Stimulated activated CD8-positive, alpha-beta memory T cell treated with anti-CD3 and anti-CD28 coated beads, Interleukin-12 subunit alpha, Interleukin-12 subunit beta, amount 100 ng/mL, for 24 hours (primary cell): Measurements from ENCODE around the gene CORO7.
A peak's percentile ranks its signal among the peaks of the same experiment; 100 is the strongest.
"Not testable (repeated sequence)": the region's sequence is repeated elsewhere in the genome, so short reads cannot be mapped to it uniquely, and the experiment has no call there.

Experiments used
- DNase-seq: peaks from one replicate; pipeline ENCODE4 v3.0.0-alpha.2; 2020; ENCODE audit errors: extremely low read depth

CORO7 gene

DNA sequence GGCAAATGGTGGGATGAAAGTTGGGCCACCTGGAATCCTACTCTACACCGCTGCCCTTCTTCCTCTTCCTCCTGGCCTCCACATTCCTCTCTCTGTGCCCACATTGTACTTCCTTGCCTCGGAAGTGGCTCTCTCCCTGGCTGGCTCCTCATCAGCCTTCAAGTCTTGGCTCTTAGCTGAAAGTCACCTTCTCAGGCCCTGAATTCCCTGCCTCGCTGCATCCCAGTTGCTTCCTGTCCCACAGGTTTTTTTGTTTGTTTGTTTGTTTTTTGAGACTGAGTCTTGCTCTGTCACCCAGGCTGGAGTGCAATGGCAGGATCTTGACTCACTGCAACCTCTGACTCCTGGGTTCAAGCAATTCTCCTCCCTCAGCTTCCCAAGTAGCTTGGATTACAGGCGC lies 62.7 kb downstream of the CORO7 start:
- DNase-seq: no peak

DNA sequence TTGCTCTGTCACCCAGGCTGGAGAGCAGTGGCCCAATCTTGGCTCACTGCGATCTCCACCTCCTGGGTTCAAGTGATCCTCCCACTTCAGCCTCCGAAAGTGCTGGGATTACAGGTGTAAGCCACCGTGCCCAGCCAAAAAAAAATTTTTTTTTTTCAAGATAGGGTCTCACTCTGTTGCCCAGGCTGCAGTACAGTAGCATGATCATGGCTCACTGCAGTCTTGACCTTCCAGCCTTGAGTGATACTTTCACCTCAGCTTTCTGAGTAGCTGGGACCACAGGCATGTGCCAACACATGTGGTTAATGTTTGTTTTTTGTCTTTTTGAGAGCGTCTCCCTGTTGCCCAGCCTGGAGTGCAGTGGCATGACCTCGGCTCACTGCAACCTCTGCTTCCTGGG lies 63.6 kb downstream of the CORO7 start:
- DNase-seq: no peak

DNA sequence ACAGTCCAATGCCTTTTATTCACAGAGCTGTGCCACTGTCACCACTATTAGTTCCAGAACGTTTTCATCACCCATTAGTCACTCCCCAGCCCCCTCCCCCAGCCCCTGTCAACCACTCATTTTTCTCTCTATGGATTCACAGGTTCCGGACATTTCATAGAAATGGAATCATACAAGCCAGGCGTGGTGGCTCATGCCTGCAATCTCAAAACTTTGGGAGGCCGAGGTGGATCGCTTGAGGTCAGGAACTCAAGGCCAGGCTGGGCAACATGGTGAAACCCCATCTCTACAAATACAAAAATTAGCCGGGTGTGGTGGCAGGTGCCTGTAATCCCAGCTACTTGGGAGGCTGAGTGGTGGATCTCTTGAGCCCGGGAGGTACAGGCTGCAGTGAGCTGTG lies 64.5 kb downstream of the CORO7 start:
- no peak for DNase-seq

DNA sequence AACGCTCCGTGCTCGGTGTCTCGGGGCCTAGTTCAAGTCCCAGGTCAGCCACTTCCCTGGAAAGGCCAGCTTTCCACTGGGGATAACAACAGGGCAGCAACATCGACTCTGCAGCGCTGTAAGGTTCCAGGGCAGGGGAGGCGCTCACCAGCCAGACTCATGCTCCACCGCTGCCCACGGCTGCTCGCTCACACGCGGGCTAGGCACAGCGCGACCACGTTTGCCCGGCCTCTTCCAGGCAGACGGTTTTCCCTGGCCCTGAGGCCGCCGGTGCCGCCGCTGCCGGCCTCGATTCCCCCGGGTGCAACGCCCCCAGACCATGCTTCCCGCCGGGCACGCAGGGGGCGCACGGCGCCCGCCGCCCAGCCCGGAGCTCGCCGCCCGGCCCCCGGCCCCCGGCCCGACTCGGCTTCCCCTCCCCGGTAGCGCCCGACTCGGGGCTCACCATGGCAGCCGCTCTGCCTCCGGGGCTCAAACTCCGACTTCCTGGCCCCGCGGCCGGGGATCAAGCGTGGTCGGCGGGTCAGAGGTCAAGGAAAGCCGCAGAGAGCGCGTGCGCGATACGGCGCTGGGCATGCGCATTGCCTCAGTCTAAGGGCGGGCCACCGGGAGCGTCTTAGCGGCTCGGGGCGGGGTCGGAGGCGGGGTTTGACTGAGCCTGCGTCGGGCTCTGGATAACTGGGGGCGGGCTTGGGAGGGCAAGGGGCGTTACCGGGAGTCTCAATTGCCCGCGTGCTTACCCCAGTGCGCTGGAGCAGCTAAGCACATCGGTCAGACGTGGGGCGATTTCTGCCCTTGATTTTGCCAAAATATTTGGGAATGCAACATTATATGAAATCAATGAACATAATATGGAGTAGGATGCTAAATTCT lies 65.4 kb downstream of the CORO7 start, which contains the start of gene PAM16:
TSS of gene PAM16 (minus strand) at position 535 of the 873 bp plus-strand sequence. CDS start at position 448, 87 bp downstream.
- DNase-seq: peak; percentile 94

DNA sequence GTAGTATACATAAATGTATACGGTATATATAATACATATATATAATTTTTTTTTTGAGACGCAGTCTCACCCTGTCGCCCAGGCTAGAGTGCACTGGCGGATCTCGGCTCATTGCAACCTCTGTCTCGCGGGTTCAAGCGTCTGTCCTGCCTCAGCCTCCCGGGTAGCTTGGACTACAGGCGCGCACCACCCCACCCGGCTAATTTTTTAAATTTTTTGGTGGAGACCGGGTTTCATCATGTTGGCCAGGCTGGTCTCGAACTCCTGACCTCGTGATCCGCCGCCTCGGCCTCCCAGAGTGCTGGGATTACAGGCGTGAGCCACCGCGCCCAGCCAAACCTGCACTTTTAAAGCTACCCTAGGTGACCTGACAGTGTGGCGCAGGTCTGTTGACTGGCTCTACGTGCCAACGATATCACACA lies 66.0 kb downstream of the CORO7 start:
- DNase-seq: no peak

DNA sequence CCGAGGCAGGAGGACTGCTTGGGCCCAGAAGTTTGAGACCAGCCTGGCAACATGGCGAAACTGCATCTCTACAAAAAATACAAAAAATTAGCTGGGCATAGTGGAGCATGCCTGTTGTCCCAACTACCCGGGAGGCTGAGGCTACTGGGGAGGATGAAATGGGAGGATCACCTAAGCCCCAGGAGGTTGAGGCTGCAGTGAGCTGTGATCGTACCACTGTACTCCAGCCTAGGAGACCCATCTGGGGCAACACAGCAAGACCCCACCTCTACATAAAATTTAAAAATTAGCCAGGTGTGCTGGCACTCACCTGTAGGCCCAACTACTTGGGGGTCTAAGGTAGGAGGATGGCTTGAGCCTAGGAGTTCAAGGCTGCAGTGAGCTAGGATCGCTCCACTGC lies 67.1 kb downstream of the CORO7 start:
- DNase-seq: no peak

DNA sequence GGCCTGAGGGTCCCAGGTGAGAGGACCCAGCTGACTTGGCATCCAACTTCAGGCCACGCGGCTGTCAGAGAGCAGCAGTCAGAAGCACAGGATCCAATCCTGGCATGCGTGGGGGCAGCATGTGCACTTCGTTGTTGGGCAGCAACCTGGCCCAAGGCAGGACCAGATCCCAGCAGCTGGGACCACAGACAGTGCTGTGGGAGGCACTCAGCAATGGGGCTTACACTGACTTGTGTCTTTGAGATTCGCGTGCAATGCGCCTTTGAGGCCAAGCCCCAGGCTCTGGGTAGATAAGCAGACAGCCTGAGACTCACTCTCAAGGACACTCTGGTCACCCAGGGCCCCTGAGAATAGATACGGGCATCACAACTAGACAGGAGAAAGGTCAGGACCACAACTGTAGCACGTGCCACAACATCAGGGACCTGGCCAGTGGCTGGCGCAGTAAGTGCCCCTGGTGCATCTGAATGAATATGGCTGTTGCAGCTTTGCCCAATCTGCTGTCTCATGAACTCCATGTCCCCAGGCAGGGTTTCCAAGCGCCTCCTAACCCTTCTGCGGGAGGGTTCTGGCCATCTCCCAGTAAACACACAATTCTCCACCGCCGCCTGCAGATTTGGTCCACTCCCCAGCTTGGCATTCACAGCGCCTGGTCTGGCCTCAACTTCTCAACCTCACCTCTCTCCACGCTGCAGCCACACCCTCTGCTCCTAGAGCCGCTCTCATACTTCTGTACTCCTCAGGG lies 68.5 kb downstream of the CORO7 start:
- DNase-seq: no peak

DNA sequence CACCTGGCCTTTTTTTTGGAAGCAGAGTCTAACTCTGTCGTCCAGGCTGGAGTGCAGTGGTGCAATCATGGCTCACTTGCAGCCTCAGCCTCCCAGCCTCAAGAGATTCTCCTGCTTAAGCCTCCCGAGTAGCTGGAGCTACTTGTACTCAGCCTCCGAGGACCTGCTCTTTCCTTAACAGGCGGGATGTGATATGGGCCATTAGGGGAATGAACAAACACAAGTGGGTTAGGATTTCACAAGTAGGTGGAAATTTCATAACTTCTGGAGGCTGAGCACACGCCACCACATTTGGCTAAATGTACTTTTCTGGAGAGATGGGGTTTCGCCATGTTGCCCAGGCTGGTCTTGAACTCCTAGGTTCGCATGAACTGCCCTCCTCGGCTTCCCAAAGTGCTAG lies 69.4 kb downstream of the CORO7 start:
- no peak for DNase-seq

DNA sequence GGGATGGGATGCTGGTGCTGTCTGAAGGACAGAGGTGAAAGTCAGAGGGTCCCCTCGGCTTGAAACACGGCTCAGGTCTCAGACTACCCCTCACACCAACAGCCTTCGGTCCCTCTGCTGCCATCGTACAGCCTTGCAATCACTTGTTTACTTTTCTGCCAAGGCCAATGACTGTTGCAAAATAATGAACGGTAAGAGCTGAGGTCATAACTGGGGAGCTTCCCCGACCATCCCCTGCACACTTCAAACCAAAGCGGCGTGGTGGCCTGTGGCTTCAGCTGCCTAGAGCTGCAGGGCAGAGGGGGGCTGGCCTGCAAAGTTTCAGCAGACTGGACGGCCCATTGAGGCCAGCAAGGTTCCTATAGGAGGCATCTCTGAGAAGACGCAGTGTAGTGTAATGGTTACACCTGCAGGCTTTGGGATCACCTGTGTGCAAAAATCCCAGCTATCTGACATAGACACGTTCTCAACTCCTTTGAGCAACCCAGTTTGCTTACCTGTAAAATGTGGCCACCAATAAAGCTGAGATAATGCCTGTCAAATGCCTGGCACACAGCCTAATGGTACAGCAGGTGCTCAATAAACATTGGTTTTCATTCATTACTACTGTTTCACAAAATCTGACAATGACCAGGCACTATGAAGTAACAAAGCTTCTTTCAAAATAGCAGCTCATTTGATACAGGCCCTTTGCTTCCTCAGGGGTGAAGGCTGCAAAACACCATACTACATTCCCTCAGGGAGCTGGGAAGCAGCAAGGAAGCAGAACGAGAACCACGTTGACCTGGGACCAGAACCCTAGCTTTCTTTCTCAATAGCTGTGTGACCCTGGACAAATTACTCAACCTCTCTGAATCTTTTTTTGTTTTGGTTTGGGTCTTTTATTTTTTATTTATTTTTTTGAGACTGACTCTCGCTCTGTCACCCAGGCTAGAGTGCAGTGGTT lies 70.3 kb downstream of the CORO7 start:
- no peak for DNase-seq

DNA sequence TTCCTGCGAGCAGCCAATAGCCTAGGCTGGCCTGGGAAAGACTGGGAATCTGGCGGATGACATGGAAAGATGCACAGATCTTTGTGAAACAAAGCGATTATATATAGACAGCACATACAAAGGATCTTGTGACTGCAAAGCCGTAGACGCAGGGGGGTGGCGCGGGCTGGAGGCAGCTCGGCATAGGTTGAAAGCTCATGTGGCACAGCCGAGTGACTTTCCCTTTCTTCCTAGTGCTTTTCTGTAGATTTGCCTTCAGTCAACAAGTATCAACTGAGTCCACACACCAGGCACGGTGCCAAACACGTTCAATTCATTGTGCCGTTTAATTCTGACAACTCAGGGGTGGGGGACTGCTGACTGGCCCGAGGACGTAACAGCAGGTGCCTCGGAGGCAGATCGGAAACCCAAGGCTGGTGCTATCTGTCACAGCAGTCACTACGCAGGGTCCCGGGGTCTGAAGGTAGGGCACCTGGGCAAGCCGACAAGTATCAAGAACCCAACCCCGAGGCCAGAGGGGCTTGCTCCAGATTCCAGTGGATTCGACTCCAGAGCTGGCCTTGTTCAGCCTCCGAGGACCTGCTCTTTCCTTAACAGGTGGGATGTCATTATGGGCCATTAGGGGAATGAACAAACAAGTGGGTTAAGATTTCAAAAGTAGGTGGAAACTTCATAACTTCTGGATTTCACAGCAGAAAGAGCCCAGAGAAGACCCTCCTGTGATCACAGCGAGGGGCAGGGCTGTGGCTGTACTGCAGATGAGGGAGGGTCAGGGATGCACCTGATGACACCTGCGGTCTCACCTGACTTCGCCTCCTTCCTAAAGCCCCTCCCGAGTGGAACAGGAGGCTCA lies 71.2 kb downstream of the CORO7 start:
- no peak for DNase-seq

DNA sequence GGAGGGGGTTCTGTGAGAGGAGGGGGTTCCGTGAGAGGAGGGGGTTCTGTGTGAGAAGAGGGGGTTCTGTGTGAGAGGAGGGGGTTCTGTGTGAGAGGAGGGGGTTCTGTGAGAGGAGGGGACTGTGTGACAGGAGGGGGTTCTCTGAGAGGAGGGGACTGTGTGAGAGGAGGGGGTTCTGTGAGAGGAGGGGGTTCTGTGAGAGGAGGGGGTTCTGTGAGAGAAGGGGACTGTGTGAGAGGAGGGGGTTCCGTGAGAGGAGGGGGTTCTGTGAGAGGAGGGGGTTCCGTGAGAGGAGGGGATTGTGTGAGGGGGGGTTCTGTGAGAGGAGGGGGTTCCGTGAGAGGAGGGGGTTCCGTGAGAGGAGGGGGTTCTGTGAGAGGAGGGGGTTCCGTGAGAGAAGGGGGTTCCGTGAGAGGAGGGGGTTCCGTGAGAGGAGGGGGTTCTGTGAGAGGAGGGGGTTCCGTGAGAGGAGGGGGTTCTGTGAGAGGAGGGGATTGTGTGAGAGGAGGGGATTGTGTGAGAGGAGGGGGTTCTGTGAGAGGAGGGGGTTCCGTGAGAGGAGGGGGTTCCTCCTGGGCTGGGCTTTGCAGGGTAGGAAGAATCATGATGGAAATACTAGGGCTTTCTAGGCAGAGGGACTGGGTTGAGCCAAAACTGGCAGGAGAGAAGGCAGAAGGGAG lies 72.0 kb downstream of the CORO7 start:
- DNase-seq: not testable (repeated sequence)

DNA sequence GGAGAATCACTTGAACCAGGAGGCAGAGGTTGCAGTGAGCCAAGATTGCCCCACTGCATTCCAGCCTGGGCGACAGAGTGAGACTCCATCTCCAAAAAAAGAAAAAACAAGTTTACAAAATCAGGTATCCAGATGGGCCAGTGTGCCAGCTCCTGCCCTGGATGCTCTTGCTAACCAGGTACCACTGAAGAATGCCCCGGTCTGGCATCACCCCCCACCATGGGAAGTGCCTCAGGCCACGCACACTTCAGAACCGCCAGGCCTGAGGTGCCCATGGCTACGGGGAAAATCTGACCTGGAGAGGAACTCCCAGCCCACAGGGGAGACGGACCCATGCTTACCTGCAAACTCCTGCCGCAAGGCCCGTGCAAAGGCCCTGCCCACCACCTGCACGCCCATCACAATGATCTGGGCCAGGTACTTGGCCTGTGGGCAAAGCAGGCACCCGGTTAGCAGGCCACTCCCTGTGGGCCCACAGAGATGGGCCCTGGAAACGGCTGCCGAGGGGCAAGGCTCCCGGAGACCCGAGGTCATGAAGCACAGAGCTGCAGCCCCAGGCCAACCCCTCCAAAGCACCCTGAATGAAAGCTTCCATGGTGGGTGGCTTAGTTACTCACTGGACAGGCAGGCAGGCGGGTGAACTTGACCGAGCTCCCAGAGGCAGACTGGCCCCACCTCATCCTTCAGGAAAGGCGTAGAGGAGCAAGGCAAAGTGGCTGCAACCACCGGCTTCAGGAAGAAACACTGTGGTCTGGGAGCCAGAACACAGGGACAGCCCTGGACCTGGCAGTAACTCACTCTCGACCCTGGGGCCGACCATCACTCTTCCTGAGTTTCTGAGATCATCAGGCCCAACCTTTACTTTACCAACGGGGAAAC lies 73.3 kb downstream of the CORO7 start:
- DNase-seq: no peak

DNA sequence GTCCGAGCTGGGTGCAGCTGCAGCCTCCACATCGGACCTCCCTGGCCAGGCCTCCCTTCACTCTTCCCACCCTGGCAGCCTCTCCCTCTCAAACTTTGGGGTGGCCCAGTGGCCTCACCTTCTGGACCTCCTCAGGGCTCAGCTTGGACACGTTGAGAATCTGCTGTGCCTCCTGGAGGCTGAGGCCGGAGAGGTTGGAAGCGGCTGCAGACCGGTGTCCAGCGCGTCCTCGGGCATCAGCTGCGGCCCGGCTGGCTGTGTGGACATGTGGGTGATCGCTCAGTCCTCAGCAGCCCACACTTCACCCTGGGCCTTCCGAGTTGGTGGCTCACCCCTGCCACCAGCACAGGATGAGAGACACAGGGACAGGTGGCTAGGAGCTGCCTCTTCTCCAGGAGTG lies 75.1 kb downstream of the CORO7 start:
- no peak for DNase-seq

DNA sequence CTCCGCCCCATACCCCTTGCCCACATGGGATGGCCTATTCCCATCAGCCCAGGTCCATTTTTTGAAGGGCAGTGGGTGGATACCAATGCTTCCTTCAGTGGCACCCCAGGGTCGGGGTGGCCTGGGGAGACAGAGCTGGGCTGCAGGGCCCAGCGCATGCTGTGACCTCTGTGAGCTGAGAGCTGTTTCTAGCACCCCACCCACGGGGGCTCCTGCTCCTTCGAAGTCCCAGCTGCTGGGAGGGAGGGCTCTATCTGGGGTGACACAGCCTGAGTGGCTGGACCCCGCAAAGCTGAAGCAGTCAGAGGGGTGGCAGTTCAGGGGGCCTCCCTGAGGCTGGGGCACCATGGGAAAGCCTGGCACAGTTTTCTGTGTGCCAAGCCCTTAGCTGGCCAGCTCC lies 76.0 kb downstream of the CORO7 start:
- no peak for DNase-seq

DNA sequence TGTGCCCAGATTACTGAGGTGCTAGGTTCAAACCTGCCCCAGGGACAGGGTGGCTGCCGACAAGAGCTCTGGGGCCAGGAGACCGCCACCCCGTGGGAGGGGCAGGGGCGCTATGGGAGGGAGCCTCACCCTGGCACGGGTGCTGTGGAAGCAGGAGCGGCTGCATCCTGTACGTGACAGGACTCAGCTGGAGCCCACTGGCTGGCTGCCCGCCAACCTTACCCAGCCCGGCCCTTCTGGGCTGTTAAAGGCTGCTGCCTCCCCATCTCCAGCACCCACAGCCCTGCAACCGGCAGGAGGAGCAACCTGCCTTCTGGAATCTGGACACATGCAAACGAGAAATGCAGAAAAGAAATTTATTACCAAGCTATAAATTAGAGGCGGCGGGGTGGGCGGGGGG lies 76.5 kb downstream of the CORO7 start:
- no peak for DNase-seq

DNA sequence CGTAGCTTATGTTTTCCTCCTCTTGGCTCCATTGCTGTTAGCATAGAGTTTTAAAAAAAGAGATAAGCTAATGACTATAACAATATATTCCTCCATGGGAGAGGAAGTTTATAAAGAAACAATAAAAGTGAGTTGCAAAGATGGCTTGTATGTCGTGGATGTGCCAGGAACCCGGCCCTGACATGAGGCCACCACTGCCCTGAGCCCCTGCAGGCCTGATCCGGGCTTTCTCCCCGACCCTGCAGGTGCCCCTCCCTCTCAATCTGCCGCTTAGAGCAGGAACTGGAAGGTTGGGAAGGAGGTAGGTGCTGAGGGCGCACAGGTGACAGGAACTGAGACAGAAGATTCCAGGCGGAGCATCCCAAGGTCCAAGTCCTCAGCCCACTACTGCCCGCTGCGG lies 76.9 kb downstream of the CORO7 start:
- no peak for DNase-seq

DNA sequence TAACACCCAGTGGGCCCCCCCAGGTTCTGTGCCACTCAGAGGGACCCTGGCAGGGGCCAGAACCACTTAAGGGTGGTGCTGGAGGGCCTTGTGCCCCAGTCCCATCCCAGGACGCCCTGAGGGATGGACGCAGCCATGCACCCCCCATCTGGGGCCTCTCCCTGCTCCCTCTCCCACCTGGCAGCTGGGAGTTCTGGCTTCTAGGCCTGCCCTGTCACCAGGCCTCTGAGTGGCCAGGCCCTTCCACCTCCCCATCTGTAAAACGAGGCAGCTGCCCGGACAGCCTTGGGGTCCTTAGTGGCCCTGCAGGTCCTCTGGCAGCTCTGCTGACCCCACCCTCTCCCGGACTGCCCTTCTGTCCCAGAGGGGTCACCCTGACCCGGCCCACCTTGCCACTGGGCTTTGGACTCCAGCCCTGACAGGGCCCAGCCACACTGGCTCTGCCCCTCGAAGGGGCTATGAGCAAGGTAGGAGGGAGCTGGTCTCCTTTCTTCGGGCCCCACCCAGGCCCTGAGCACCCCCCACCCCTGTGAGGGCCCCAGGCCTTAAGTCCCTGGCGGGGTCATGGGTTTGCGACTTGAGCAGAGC lies 77.6 kb downstream of the CORO7 start:
- no peak for DNase-seq

DNA sequence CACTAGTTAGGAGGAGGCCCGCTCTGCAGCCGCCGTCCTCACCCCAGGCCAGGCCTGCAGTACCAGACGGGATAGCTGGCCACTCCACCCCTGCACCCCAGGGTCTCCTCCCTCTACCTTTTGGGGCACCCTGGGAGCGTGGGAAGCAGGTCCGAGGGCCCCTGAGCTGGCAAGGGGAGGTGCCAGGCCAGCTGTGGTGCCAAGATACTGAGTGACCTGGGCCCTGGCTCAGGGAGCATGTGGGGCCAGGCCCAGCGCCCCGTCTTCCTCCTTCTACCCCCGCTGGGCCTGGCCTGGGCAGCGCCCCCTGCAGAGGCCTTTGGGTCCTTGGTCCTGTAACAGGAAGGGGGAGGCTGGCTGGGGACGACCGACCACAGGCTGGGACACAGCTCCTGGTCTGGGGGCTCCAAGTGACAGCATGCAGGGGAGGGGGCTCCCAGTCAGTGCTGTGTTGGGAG lies 78.2 kb downstream of the CORO7 start:
- DNase-seq: no peak

DNA sequence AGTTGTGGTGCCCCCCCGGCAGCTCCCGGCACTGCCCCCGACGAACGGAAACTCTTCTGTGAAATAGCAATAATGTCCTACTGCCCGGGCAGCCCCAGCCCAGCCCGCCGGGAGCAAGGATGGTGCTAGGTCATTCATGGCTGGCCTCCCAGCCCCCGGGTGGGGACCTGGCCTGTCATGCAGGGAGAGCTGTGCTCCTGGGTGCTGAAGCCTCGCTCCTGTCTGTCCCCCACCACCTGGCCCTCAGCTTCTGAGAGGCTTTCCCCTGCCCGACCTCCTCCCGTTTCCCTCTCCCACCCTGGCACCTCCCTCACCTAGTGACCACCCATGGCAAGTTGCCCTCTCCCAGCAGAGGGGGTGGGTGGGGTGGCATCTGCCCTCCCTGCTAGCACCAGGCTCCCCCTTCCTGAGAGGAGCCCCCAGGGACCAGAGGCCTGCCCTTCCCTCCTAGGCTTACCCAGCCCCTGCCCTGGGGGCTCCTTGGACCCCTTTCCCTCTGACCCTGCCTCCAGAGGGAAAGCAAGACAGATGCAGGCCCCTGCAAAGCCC lies 78.8 kb downstream of the CORO7 start:
- DNase-seq: no peak
